Activated naive CD4-positive, alpha-beta T cell treated with Interleukin-2 at 50 U/mL for 16 hours (primary cell): ENCODE data around the gene DNAJA2.
A peak's percentile ranks its signal among the peaks of the same experiment; 100 is the strongest.
"Not testable (repeated sequence)": the region's sequence is repeated elsewhere in the genome, so short reads cannot be mapped to it uniquely, and the experiment has no call there.

Experiments used
- DNase-seq: peaks from one replicate; pipeline ENCODE4 v3.0.0-alpha.2; 2020

The DNAJA2 gene

DNA sequence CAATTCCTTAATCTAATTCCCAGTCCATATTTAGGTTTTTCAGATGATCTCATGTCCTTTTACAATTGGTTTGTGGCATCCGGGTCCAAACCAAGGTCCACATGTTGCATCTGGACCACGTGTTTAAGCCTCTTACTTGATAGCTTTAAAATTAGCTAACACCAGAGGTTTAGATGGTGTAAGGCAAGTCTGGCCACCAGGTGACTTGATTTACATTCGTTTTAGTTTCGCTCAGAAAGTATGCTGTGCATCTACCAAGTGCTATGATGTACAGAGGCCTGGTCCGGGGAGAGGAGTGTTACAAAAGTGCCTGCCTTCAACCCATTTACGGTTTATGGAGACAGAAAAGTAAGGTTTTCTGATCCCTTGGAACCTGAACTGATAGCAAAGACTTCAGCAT, 878 bp upstream of the DNAJA2 start:
- peak; percentile 23 for DNase-seq

DNA sequence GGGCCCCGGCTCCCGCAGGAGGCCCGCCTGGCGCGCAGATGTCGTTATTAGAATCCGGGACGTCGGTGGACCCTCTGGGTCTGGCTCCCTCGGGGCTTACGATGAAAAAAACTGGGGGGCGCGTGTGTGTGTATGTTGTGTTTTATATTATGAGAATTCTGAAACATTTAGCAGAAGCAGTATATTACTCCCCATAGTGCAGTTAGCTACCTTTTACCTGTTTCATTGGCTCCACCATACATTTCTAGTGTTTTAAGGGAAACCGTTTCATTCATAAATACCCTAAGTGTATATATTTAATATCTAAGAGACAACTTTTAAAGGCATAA, 486 bp upstream of the DNAJA2 start:
- DNase-seq, result no peak

DNA sequence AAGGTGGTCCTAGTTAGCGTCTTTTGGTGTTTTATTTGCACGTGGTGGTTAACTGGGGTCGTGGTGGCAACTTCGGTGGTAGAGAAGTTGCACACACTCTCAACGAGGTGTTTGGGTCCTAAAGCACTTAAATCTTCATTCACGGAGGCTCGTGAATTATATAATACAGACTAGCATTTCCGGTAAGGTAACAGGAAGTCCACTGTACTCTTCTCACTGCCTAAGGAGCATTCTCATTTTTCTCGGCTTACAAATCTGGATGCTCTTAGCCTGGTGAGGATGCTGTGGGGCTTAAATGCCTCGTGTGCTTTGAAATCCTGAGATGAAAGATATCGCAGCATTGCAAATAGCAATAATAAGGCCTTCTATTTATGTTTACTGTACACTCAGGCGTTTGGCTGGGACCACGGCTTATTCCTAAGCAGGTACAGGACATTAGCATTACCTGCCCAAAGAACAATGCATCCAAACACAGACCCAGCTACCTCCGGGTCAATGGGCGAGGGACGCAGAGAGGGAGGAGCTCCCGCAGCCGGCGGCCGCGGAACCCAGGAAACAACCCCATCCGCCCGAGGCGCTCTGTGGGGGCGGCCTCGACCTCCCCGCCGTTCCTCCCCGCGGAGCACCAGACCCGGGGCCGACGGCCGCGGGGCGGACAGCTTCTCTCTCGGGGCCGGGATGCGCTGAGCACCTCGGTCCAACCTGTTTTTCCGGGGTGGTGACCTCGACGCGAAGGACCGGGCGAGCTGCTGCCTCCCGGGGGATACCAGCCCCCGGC, 856 bp downstream of the DNAJA2 start:
- DNase-seq, result peak; percentile 55

DNA sequence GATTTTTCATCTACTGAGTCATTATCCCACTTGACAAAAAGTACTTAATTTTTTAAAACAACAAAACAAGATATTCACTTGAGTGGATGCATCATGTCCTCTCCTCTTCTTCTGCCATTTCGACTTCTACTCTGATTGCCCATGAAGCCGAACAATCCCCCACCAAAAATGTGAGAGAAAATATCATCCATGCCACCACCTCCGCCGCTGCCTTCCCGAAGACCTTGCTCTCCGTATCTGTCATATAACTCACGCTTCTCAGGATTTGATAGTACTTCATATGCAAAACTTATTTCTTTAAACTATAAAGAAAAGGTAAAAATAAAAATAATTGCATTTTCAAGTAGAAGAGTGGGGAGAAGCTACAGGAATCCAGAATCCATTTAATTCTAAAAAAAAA, 2.2 kb downstream of the DNAJA2 start:
- no peak for DNase-seq

DNA sequence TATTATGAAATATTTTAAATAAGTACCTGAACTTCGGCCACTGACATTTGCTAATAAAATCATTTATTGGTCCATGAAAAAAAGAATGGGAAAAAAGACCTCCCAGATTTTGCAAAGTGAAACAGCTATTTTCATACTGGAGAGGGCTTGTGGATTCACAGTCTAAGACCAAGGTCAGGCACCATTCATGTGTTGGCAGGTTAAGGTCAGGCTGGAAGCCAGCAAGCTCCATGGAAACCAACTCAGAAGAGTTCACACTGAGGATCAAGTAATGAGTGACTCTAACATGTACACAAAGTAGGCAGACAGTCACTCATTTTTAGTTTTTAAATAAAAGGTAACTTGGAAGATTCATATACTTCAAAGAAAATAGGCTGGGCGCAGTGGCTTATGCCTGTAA, 3.4 kb downstream of the DNAJA2 start:
- DNase-seq, result no peak

DNA sequence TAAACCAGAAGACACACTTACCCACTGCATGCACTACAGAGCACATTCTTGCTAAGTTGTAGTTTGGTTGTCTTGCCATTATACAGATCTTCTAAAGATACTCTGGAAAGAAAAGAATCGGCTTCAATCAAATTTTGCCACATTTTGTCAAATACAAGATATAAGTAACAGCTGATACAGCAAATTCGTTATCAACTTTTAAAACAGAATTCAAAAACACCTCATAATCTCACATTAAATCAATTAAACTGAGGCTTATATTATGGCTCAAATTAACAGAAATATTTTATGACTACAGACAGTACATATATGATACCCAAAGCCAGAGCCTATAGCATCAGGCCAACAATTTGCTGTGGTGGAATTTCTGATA, 5.4 kb downstream of the DNAJA2 start:
- no peak for DNase-seq

DNA sequence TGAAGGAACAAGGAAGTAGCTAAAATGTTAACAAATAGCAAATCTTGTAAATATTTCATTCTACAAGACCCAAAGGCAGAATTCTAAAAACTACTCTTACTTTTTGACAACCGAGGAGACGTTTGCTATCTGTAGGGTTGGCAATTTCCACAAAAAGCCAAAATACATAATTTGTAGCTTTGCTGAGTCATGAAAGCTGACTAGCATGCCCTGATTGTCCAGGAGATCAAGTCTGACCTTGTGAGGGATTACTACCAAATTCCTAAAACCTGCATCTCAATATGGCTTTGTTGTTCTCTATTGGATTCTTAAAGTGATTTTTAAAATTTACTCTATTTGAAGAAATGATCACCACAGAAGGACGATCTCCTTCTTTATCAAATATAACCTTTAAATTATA, 10.8 kb downstream of the DNAJA2 start:
- no peak for DNase-seq

DNA sequence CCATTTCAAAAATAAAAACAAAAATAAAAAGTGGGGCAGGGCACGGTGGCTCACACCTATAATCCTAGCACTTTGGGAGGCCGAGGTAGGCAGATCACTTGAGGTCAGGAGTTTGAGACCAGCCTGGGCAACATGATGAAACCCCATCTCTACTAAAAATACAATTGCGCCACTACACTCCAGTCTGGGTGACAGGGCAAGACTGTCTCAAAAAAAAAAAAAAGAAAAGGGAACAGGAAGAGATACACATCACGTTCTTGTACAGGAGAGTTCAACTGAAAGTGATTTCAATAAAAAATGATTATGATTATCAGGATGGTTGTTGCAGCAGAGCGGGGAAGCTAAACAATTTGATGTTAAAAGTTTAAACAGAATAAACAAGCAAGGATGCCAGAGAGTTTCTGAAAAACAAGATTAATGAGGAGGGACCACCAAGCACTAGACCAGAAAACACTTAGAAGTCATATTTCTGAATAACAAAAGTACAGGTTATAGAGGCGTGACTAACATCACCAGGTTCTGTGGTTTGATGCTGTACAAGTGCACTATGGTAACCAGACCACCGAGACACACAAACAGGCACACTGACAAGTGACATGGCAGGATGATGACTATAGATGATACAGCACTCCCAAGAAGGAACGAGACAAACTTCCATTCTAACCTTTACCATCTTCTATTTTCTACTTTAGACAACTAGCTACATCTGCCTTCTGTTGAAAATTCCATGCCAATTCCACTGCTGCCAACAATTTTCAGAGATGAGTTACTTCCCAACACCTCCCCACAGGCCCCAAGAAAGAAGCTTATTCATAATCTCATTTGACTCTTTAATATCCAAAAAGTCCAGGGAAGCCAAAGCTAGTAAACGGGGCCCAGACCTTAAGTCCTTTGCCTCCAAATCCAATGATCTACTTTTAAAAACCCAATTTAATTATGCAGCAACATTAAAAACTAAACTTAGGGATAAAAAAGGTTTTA, 11.8 kb downstream of the DNAJA2 start:
- peak; percentile 38 for DNase-seq

DNA sequence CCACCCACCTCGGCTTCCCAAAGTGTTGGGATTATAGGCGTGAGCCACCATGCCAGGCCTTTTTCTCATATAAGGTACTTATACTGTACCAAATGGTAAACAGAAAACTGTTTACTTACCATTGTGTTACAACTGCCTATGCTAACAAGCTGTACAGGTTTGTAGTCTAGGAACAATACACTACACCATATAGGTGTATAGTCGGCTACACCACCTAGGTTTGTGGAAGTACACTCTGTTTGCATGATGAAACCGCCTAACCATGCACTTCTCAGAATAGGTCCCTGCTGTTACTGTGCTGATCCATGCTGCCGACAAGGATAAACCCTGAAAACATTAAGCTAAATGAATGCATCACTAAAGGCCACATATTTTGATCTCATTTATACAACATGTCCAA, 18.9 kb downstream of the DNAJA2 start:
- DNase-seq, result no peak

DNA sequence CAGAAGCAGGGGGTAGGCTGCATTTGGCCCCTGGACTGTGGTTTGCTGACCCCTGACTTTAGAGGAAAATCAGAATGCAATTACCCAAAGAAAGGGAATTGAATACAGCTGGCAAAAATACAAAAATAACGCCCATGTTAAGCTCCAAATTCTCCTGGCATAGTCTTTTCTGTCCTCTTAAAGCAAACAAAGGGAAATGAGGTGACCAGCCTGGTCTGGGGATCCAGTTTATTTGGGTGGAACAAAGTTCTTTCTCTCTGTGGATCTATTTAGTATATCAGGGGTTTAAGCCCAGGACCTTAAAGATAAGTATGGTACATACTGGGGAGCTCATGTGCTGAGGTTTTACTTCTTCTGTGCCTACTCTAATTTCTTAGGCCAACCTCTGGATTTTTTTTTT, 23.5 kb downstream of the DNAJA2 start:
- DNase-seq, result no peak

DNA sequence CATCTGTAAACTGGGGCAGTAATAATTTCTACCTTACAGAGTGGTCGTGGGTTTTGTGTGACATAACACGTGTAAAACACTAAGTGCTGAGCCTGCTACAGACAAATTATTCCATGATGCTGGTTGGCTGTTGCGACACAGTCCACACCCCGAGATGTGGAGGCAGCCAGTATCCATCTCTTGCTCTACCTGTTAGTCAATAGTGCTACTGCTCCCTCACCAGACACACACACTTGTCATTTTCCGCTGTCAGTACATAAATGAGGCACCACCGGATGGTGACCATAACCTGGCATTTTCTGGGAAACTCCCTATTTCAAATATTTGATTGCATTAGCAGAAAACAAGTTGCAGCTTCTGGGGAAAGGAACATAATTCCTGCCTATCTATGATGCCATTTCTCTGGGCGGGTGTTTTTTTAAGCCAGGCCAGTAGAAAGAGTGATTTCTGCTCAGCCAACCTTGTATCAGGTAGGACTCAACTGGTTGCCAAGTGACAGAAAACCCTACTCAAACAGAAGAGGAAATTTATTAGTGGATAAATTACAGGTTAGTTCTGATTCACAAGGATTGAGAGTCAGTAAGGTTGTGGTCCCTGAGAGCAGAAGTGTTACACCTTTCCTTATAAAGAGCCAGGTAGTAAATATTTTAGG, 24.1 kb downstream of the DNAJA2 start:
- peak; percentile 67 for DNase-seq

DNA sequence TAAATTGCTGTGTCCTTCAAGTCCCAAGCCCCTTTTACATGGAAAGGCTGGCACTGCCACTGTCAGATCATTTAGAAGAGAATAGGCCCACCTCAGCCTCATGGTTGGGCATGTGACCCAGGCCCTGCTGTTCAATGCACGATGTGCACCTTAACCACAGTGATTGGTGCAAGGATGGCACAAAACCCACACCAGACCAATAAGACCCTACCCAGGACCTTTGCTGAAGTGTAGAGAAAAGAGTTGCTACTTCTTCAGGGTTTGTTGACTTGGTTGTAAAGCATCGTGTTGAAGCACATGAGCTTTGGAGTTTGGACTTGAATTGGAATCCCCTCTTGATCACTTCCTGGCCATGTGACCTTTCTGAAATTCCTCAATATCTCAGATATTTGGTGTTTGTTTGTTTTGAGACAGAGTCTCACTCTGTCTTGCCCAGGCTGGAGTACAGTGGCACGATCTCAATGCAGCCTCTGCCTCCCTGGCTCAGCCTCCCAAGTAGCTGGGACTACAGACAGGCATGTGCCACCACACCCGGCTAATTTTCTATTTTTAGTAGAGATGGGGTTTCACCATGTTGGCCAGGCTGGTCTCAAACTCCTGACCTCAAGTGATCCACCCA, 24.8 kb downstream of the DNAJA2 start:
- no peak for DNase-seq

DNA sequence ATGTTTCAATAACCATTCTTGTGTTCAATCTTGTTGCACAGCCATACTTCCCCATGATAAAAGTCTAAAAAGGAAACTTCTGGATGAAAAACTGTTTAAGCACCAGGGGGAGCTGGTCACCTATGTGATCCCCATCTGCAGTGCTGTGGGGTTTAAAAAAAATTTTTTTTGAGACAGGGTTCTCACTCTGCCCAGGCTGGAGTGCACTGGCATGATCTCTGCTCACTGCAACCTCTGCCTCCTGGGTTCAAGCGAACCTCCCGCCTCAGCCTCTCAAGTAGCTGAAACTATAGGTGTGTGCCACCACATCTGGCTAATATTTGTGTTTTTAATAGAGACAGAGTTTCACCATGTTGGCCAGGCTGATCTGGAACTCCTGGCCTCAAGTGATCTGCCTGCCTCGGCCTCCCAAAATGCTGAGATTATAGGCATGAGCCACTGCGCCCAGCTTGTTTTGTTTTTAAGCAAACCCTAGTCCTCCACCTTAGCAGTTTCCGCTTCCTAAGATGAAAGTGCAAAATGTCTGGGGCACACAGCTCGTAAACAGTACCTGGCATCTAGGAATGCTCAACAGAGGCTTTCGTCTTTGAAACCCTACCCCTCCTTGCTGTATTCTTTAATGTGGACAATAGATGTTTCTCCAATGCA, 25.4 kb downstream of the DNAJA2 start:
- DNase-seq, result peak; percentile 42

DNA sequence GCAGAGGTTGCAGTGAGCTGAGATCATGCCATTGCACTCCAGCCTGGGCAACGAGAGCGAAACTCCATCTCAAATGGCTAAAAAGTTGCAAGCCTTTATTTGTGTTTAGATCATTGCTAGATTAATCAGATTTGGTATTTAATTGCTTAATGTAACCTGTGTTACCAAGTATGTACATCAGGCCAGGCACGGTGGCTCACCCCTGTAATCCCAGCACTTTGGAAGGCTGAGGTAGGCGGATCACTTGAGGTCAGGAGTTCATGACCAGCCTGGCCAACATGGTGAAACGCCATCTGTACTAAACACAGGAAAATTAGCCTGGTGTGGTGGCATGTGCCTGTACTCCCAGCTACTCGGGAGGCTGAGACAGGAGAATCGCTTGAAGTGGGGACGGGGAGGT, 28.8 kb downstream of the DNAJA2 start:
- not testable (repeated sequence) for DNase-seq

DNA sequence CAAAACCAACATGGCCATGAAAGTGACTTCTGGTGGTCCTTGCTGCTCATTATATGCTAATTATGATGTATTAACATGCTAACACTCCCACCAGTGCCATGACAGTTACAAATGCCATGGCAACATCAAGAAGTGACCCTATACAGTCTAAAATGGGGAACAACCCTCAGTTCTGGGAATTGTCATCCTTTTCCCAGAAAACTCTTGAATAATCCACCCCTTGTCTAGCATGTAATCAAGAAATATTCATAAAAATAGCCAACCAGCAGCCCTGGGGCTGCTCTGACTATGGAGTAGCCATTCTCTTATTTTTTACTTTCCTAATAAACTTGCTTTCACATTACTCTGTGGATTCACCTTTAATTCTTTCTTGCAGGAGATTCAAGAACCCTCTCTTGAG, 35.9 kb downstream of the DNAJA2 start:
- no peak for DNase-seq

DNA sequence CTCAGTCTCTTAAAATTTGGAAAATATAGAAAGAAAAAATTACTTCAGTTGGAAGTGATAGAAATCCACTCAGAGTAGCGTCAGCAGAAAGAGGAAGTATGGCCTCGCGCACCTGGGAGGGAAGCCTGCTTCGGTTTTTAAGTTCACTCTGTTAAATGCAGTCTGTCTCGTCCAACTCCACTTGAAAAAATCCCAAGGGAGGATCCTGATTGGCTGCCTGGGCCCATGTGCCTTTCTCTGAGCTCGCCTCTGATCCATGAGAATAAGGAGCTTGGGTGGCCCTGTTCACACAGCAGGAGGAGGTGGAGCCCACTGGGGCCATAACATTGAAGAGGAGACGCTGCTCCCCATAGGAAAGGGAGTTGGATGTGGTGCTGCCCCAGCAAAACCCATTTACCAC, 40.7 kb downstream of the DNAJA2 start:
- no peak for DNase-seq

DNA sequence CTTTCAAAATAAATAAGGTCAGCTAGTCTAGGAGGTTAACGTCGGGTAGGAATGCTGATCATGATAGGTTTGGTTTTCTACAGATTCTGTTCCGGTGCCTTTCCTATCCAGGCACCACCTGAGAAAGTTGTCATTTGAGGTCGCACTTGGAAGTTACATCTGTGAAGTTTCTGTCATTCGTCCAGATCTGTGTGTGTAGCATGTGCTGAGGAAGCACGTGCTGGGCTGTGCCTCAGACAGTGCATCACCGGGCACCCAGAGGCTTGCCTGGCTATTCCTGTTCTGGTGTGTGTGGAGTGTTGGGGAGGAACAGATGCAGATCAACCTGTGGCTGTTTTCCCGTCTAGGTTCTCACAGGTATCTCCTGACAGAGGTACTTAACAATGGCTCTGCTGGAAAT, 42.6 kb downstream of the DNAJA2 start:
- no peak for DNase-seq

DNA sequence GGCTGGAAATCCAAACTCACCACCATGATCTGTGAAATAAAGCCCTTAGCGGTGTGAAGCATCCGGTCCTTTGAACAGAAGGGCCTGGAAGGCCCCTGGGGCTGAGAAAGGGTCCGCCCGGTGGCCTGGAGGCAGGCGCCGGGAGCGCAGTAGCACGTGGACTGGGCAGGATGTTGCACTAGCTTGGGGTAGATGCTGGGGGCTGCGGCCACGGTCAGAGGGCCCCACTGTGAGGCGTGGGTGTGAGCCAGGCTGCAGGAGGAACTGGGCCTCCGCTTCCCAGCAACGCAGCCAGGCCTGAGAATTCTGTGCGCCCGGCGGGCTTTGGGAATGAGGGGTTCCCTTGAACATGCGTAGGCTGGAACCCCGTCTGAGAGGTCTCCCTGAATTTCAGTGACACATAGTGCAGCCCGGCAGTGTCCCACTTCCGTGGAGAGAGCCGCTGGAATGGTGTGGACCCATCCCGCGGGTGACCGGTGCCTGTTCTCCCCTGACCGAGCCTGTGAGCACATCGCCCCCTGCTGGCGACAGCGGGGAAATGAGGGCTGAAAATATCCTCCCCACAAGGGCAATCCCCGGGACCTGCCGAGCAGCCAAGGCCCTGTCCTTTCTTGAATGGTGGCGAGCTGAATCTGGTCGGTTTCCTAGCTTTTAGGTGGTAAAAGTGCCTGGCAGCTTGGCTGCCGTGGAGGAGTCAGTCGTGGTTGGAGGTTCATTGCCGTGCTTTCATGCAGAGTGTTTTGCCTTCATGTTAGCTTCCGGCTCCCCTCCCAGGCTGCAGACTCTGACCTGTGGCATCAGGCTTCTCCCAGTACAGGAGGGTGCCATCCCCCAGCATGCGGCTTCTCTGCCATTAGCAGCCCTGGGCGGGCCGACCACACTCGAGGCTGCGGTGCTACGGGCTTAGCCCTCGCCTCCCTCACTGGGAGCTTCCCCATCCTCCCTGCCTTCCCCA, 43.8 kb downstream of the DNAJA2 start:
- DNase-seq, result peak; percentile 71

DNA sequence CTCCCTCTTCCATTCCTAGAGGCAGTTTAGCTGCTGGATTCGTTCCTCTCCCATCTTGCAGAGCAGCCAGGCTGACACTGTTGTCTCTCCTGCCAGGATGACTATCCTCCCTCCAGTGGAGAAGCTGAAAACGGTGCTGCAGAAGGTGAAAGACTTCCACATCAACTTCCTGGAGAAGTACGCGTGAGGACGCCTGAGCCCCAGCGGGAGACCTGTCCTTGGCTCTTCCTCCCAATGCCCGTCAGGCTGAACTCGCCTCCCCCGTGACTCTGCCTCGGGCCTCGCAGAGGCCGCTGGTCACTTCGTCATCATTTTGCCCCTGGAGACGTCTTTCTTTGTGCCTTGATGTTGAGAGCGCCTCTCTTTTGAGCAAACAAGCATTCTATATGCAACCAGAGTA, 44.7 kb downstream of the DNAJA2 start:
- no peak for DNase-seq

DNA sequence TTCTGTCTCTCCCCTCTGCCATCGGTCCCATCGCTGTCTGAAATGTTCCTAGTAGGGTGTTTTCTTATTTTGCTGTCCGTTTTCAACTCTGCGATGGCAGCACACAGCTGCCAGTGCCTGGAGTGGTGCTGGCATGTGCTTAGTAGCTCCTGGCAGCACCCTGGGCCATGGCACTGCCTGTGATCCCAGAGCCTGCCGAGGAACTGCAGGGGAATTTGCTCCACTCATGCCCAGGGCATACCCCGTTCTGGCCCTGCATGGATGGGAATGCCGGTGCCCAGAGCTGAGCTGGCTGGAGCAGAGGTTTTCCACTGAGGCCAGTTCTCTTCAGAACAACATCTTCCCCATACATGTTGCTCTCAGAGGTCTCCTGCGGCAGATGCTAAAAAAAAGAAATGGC, 46.2 kb downstream of the DNAJA2 start:
- no peak for DNase-seq

DNA sequence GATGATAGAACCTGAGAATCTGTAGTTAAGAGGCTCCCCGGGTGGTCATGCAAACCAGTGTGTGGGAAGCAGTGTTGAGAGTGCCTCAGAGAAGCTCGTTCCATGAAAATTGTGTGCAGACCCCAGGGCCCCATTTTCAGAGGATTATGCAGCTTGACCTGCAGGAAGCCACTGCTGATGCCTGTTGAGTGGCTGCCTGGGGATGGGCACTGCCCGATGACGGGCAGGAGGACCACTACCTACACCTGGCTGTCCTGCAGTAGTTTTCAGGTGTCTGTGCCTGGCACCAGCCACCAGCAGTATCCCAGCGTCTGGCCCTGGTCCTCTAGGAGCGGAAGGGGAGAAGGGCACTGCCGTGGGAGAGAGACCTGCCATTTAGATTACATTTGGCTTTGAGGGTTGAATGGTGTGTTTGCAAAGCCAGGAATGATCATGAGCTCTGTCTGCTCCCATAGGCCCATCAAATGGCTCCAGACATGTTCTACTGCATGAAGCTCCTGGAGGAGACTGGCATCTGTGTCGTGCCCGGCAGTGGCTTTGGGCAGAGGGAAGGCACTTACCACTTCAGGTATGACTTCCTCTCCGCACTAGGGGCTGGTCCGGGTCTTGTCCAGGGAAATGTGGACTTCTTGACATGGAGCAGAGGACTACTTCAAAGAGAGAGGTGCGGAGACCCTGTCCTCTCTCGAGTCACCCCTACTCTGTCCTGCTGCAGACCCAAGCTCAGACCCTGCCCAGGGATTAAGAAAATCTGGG, 46.8 kb downstream of the DNAJA2 start:
- DNase-seq, result no peak
